K562 (cell line): ENCODE measurements around the gene C1orf56. TPM values are rescaled to one million over a fixed set of nuclear protein-coding genes. Genes with fewer than 3 reads are reported as not detected.

Source experiments
- GABPB1 ChIP-seq: sonication (generic); formaldehyde crosslinking; IDR thresholded peaks from 2 replicates; pipeline ENCODE4 v1.8.0; 2022; ENCODE audit warnings: mild to moderate bottlenecking, missing genetic modification reagents
- HMGXB4 ChIP-seq: sonication (generic); formaldehyde crosslinking; IDR thresholded peaks from 2 replicates; pipeline ENCODE4 v1.8.1; 2023; ENCODE audit warnings: mild to moderate bottlenecking, missing genetic modification reagents
- MBD2 ChIP-seq: sonication (generic); IDR thresholded peaks from 2 replicates; pipeline ENCODE4 v1.6.1; 2016; ENCODE audit warnings: low read depth, borderline replicate concordance
- MIER1 ChIP-seq: fragments of 450-650 bp; IDR thresholded peaks from 2 replicates; pipeline ENCODE4 v1.6.1; 2016; ENCODE audit warnings: antibody characterized with exemption, mild to moderate bottlenecking, low read depth
- RAD51 ChIP-seq: fragments of 450-650 bp; IDR thresholded peaks from 2 replicates; pipeline ENCODE4 v1.7.1; 2016; ENCODE audit warnings: low read depth, mild to moderate bottlenecking, borderline replicate concordance
- RFX5 ChIP-seq: IDR thresholded peaks from 2 replicates; pipeline ENCODE4 v1.6.1; 2011; ENCODE audit warnings: low read depth, mild to moderate bottlenecking, improper control_type of control experiment, low read length
- TBP ChIP-seq: optimal IDR thresholded peaks from 2 replicates; pipeline ENCODE3; 2011; ENCODE audit warnings: low read depth, low read length, improper control_type of control experiment
- ZNF695 ChIP-seq: fragments of 450-650 bp; formaldehyde crosslinking; IDR thresholded peaks from 2 replicates; pipeline ENCODE4 v1.4.0; 2020; ENCODE audit warnings: mild to moderate bottlenecking, moderate library complexity
- polyA plus RNA-seq, 8 experiments: library from polyadenylated mRNA; depleted of rRNA in 4 of 8; stranded (reverse) in 5 of 8; unstranded in 3 of 8; fragments of >200 nt; fragmentation: Nextera tagmentation in 2 of 8; fragmentation: Illumina TruSeq in 1 of 8; extraction: Ambion mirVana in 2 of 8; extraction: Trizol in 1 of 8; gene quantifications; 2 replicates each; pipeline versions ENCODE4 v1.2.1 to v1.2.3, GENCODE V29; 2011 to 2014; ENCODE audit warnings: inconsistent platforms in 1 of 8, missing spikeins in 1 of 8
- total RNA-seq, 7 experiments: library from RNA; depleted of rRNA in 6 of 7; stranded (reverse); fragments of >200 nt in 6 of 7; fragmentation: Illumina TruSeq in 2 of 7; extraction: Trizol in 2 of 7; gene quantifications; 2 replicates each; pipeline versions ENCODE4 v1.2.1 to v1.2.3, GENCODE V29; 2011 to 2021; ENCODE audit warnings: low replicate concordance in 1 of 7
- TF ChIP-seq, protein P1 (sequence below): fragments of 450-650 bp; IDR thresholded peaks from 2 replicates; pipeline ENCODE4 v1.6.1; 2016; ENCODE audit warnings: mild to moderate bottlenecking, moderate library complexity
- TF ChIP-seq, protein P2 (sequence below): fragments of 200-400 bp; formaldehyde crosslinking; IDR thresholded peaks from 2 replicates; pipeline ENCODE4 v1.6.1; 2017; ENCODE audit warnings: mild to moderate bottlenecking, low read depth, low read length, moderate library complexity

The C1orf56 gene
- total and polyA plus RNA-seq, 9 of the 15 experiments (the other 6 are each of a cell fraction or from before 2014, with no cell fraction given), result 0.18 to 15.7 (median 1.1) TPM

DNA sequence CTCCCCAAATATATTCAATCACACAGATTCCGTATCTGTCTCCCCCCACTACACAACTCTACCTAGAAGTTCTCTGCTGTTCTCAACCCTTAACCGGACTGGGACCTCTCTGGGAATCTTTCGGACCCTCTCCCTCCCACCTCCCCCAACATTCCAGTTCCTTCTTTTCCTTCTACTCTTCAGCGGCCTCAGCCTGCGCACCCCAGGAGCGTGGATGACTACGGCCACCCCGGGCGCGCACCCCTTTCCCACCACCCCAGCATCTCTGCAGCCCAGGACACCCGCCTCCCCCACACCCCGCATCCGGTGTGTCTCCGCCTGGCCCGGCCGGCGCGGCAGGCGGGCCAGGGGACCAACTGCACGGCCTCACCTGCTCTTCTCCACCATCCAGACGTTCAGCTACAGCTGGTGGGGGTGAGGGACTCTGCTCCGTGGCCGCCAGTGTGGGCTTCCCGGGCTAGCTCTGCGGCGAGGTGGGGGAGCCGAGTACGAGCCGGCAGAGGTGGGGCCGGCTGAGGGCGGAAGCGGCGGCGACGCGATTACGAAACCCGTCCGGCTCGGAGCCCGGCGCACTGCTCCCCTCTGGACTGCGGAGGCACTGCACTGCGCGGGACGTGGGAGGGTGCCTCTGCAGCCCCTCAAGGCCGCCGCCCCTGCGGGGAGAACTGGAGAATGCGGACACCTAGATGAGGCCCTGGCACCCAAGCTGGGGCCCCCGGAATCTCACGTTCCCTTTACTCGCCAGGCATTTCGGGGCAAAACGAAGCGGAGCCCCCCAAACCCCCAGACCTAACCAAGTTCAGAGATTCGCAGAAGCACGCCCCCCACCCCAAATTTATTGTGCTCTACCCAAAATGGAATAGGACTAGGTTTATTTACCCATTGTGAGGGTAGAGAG, 11.8 kb downstream of the C1orf56 start, which contains the start of gene CDC42SE1 (continued):
- TF ChIP-seq, protein P1, sequence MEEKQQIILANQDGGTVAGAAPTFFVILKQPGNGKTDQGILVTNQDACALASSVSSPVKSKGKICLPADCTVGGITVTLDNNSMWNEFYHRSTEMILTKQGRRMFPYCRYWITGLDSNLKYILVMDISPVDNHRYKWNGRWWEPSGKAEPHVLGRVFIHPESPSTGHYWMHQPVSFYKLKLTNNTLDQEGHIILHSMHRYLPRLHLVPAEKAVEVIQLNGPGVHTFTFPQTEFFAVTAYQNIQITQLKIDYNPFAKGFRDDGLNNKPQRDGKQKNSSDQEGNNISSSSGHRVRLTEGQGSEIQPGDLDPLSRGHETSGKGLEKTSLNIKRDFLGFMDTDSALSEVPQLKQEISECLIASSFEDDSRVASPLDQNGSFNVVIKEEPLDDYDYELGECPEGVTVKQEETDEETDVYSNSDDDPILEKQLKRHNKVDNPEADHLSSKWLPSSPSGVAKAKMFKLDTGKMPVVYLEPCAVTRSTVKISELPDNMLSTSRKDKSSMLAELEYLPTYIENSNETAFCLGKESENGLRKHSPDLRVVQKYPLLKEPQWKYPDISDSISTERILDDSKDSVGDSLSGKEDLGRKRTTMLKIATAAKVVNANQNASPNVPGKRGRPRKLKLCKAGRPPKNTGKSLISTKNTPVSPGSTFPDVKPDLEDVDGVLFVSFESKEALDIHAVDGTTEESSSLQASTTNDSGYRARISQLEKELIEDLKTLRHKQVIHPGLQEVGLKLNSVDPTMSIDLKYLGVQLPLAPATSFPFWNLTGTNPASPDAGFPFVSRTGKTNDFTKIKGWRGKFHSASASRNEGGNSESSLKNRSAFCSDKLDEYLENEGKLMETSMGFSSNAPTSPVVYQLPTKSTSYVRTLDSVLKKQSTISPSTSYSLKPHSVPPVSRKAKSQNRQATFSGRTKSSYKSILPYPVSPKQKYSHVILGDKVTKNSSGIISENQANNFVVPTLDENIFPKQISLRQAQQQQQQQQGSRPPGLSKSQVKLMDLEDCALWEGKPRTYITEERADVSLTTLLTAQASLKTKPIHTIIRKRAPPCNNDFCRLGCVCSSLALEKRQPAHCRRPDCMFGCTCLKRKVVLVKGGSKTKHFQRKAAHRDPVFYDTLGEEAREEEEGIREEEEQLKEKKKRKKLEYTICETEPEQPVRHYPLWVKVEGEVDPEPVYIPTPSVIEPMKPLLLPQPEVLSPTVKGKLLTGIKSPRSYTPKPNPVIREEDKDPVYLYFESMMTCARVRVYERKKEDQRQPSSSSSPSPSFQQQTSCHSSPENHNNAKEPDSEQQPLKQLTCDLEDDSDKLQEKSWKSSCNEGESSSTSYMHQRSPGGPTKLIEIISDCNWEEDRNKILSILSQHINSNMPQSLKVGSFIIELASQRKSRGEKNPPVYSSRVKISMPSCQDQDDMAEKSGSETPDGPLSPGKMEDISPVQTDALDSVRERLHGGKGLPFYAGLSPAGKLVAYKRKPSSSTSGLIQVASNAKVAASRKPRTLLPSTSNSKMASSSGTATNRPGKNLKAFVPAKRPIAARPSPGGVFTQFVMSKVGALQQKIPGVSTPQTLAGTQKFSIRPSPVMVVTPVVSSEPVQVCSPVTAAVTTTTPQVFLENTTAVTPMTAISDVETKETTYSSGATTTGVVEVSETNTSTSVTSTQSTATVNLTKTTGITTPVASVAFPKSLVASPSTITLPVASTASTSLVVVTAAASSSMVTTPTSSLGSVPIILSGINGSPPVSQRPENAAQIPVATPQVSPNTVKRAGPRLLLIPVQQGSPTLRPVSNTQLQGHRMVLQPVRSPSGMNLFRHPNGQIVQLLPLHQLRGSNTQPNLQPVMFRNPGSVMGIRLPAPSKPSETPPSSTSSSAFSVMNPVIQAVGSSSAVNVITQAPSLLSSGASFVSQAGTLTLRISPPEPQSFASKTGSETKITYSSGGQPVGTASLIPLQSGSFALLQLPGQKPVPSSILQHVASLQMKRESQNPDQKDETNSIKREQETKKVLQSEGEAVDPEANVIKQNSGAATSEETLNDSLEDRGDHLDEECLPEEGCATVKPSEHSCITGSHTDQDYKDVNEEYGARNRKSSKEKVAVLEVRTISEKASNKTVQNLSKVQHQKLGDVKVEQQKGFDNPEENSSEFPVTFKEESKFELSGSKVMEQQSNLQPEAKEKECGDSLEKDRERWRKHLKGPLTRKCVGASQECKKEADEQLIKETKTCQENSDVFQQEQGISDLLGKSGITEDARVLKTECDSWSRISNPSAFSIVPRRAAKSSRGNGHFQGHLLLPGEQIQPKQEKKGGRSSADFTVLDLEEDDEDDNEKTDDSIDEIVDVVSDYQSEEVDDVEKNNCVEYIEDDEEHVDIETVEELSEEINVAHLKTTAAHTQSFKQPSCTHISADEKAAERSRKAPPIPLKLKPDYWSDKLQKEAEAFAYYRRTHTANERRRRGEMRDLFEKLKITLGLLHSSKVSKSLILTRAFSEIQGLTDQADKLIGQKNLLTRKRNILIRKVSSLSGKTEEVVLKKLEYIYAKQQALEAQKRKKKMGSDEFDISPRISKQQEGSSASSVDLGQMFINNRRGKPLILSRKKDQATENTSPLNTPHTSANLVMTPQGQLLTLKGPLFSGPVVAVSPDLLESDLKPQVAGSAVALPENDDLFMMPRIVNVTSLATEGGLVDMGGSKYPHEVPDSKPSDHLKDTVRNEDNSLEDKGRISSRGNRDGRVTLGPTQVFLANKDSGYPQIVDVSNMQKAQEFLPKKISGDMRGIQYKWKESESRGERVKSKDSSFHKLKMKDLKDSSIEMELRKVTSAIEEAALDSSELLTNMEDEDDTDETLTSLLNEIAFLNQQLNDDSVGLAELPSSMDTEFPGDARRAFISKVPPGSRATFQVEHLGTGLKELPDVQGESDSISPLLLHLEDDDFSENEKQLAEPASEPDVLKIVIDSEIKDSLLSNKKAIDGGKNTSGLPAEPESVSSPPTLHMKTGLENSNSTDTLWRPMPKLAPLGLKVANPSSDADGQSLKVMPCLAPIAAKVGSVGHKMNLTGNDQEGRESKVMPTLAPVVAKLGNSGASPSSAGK, result no peak
- peak; percentile 65; the same call in 1 of the 2 replicates for TF ChIP-seq MBD2
- TF ChIP-seq MIER1, result peak; percentile 42; the same call in 1 of the 2 replicates
- peak; percentile 80 for TF ChIP-seq HMGXB4
- TF ChIP-seq ZNF695, result no peak
- TF ChIP-seq TBP, result peak; percentile 70
- no peak for TF ChIP-seq RAD51
- TF ChIP-seq, protein P2, sequence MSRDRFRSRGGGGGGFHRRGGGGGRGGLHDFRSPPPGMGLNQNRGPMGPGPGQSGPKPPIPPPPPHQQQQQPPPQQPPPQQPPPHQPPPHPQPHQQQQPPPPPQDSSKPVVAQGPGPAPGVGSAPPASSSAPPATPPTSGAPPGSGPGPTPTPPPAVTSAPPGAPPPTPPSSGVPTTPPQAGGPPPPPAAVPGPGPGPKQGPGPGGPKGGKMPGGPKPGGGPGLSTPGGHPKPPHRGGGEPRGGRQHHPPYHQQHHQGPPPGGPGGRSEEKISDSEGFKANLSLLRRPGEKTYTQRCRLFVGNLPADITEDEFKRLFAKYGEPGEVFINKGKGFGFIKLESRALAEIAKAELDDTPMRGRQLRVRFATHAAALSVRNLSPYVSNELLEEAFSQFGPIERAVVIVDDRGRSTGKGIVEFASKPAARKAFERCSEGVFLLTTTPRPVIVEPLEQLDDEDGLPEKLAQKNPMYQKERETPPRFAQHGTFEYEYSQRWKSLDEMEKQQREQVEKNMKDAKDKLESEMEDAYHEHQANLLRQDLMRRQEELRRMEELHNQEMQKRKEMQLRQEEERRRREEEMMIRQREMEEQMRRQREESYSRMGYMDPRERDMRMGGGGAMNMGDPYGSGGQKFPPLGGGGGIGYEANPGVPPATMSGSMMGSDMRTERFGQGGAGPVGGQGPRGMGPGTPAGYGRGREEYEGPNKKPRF, result no peak
- peak; percentile 88; the same call in 1 of the 2 replicates for TF ChIP-seq GABPB1 (CRISPR knock-in tag)
- no peak for TF ChIP-seq RFX5
